ENCODE results near the gene HIP1.
"Not testable (repeated sequence)": the region's sequence is repeated elsewhere in the genome, so short reads cannot be mapped to it uniquely, and the experiment has no call there.

HIP1 gene

DNA sequence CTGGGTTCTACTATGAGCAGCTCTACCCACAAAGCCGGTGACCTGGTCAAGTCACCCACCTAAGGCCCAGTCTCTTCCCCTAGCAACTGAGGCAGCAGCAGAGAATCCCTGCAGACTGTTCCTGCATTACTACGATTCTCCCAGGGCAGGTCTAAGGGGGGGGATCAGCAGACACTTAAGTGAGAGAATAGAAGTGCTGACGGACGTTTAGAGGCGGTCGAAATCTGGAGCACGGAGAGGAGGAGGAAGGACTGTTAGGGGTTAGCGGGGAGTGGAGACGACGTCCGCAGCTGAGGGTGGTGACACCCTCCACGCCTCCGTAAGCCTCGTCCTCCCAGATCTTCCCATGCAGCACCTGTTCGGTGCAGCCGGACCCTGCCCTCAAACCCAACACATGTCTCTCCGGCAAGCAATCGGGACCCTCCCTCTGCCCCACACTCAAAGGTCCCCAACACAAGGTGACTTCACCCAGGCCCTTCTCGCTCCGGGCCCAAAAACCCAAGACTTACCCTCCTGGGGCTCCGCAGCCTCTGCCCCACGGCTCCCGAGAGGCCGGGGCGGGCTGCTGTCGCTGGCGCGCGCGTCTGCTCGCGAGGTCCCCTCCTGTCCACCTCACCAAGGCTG lies 253.3 kb downstream of the HIP1 start:
- not testable (repeated sequence) for DNase-seq

Data from activated effector memory CD4-positive, alpha-beta T cell treated with Interleukin-2 at 50 U/mL for 16 hours (primary cell).